Endometrial microvascular endothelial cells (primary cell): Measurements from ENCODE around the gene KDM5A. TPM values are rescaled to one million over a fixed set of nuclear protein-coding genes. Genes with fewer than 3 reads are reported as not detected.
"Not testable (repeated sequence)": the region's sequence is repeated elsewhere in the genome, so short reads cannot be mapped to it uniquely, and the experiment has no call there.

Experiments used
- in situ Hi-C: cut with HindIII; loops from 2 replicates; pipeline ENCODE4 v1.10.0; 2017; ENCODE audit warnings: low sequenced_read_pairs, low pct_unique_long_range_greater_than_20kb; ENCODE audit errors: inconsistent ontology term
- total RNA-seq: library from RNA; depleted of rRNA; stranded (reverse); fragments of >200 nt; gene quantifications from one replicate; pipeline ENCODE4 v1.2.3, GENCODE V29; 2015; ENCODE audit errors: inconsistent ontology term

Gene KDM5A
- total RNA-seq, 1 donor from 2014 or later = 46.1 TPM

DNA sequence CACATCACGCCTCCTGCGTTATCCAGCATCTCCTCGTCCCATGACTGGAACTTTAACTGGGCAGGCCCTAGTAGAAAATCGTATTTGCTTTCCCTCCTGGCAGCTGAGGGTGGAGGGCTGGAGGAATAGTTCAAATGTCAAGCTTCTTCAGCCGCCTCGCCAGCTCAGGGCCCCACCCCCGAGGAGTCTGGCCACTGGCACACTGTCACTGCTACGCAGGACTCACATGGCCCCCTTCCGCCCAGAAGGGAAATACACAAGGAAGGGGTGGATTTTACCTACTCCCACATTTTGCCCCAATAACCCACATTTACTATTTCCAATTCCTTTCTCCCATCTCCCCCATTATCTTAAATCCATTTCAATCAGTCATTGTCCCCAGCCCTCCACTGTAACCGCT, 135.1 kb downstream of the KDM5A start:
- in situ Hi-C loops = no loop called here

DNA sequence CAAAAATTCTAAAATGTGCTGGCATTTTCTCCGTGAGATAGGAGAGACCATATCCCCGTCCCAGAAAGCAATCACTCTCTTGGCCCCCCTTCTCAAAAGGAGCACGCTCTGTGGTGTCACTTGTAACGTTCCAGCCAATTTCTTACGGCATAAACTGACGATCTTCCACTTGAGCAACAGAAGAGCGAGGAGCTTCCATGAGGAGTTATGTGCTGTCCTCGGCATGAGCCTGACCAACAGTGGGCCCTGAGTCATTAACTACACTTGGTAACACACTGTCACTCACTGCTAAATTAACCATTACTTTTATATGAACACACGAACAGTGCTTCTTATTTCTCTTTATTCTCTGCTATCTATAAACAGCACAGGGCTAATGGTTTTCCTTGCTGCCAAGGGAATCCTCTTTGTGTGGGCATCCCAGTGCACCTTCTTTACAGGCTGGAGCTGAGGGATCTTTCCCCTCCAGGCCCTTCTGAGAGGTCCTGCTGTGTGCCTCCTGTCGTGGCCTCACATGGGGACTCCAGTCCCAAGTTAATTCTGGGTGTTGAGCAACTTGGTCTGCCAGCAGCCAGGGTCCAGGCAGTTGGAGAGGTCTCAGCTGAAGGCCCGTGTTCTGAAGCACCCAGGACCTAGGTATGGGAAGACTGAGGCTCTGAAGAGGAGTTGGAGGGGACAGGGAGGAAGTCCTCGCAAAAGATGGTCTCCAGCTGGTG, 135.8 kb downstream of the KDM5A start:
- in situ Hi-C loops = no loop called here

- in situ Hi-C loops = no loop called here
Measured at GRCh38 chr12:252636-253035, 136.5 kb downstream of the KDM5A start.

GRCh38 chr12:247271-247670, 141.8 kb downstream of the KDM5A start:
- in situ Hi-C loops = no loop called here

- in situ Hi-C loops = no loop called here
Measured at GRCh38 chr12:243381-243780, 145.7 kb downstream of the KDM5A start.

DNA sequence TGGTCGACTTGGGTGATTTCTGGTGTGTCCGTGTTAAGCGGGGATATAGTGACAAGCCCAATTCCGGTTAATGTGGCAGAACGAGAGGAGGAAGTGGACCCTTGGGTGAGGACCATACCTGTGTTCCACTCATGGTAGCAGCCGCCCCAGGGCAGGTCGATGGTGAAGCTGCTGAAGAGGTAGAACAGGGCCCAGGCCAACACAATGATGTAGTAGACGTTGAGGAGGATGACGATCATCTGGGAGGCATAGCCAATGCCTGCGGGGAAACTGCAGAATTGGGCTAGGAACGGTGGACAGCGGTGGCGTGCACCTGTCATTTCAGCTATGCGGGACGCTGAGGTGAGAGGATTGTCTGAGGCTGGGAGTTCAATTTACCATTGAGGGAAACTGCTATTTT, 146.6 kb downstream of the KDM5A start:
- in situ Hi-C loops = no loop called here

DNA sequence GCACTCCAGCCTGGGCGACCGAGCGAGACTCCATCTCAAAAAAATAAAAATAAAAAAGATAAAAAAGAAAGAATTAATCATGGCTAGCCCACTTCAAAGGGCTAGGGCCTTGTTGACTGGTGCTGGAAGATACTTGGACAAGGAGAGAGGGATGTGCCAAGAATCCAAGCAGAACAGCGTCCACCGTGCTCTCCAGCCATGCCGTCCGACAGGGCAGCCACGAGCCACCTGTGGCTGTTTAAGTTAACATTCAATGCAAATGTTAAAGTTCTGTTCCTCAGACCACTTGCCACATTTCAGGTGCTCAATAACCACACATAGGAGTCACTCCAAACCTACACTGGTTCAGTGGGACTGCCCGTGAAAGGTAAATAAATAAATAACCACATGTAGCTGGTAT, 147.9 kb downstream of the KDM5A start:
- in situ Hi-C loops = no loop called here

DNA sequence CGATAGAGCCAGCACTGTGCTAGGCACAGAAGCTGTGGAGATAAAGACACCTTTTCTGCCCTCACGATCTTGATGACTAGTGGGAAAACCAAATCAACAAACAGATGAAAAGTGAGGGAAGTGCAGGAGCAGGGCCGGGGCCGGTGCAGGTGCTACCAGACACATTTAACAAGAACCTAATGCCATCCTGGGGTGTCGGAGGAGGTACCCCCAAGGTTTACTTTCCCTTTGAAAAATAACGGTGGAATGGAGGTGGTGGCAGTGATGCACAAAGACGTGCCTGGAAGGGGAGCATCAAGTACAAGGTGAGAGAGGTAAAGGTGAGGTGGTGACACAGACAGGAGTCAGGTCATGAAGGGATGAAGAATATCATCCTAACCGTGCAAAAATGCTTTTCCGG, 148.6 kb downstream of the KDM5A start:
- in situ Hi-C loops = no loop called here

DNA sequence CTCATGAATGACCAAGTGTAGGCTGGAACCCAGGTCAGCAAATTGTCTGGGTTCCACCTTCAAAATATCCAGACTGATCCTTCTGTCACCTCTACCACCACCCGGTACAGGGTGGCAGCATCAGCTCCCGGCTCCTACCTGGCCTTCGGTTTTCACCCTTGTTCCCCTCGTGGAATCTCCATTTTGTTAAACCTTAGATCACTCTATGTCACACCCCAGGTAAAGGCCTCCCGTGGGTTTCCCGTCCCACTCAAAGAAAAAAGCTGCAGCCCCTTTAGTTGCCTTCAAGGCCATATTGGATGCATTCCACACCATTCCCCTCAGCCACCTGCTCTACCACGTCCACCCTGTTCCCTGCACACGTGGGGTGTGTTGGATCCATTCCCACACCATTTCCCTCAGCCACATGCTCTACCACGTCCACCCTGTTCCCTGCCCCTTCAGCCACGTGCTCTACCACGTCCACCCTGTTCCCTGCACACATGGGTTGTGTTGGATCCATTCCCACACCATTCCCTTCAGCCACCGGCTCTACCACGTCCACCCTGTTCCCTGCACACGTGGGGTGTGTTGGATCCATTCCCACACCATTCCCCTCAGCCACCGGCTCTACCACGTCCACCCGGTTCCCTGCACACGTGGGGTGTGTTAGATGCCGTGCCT, 150.3 kb downstream of the KDM5A start:
- in situ Hi-C loops = no loop called here

DNA sequence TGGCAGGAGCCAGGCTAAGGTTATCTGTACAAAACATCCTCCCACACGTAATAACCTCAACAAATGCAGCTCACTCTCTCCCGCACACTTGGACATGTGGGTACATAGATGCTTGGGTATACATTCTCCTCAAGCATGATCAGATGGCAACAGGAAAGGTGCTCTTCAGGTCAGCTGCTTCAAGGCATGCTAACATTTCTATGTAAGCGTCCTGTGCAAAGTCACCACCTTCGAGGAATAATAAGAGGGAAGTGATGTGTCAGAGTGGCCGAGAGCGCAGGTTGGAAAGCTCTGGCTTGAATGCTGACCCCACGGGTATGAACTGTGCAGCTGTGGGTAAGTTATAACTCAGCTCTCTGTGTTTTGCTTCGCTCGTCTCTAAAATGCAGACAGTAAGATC, 151.0 kb downstream of the KDM5A start:
- in situ Hi-C loops = no loop called here

DNA sequence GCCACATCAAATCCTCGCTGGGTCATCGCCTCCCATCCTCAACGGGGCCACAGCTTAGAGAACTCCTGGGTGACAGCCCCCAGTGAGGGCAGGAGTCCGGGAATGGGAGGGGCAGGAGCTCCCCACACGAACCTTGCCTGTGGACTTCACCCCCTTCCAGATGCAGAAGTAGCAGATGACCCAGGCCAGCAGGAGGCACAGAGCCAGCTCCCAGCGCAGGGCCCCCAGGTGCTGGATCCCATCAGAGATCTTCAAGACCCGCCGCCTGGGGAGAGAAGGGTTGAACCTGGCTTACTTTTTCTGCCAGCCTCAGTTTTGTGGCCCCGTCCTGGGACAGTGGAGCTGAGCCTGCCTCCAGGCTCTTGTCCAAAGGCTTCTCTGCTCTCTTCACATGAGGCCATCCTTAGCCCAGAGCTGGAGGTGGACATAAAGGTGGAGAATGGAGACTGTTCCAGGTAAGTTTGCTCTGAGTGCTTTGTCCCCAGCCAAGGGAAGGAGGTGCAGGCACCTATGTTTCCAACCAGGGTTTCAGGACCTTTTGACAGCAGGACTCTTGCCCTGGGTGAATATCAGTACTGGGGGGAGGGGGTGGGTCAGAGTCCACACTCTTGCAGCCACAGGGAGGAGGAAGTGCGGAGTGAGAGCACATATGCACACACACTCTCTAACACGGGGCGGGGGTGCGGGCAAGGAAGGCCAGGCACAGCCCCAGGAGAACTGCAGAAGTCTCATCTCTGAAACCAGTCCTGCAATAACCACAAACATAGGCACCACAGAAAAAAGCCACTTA, 151.9 kb downstream of the KDM5A start:
- in situ Hi-C loops = no loop called here

DNA sequence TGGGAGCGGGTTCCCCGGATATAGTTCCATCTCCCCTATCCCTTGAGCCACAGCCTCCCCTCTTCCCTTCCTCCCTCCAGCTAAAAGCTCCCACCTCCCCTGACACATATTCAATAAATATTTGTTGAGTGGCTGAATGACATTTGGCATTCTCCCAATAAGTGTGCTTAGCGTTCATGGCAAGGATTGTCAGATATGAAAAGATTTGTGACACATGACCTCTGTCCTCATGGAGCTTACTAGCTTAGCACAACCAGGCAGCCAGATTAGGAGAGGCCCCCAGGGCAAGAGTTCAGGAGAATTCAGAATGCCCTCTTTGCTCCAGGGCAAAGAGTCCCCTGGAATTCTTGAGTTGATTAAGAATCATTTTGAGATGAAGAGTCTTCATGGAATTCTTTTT, 152.7 kb downstream of the KDM5A start:
- in situ Hi-C loops = no loop called here

- in situ Hi-C loops = not testable (repeated sequence)
Measured at GRCh38 chr12:235967-236366, 153.2 kb downstream of the KDM5A start.

- in situ Hi-C loops = no loop called here
Measured at GRCh38 chr12:234891-235415, 154.2 kb downstream of the KDM5A start.

DNA sequence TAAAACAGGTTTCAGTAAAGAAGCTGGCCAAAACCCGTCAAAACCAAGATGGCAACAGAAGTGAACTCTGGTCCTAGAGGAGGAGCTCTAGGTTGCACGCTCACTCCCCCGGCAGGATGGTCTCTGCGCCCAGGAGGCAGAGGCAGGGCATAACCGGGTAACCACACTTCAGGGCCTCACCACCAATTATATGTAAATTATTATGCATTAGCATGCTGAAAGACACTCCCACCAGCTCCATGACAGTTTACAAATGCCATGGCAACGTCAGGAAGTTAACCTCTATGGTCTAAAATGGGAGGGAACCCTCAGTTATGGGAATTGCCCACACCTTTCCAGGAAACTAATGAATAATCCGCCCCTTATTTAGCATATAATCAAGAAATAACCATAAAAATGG, 155.1 kb downstream of the KDM5A start:
- in situ Hi-C loops = no loop called here

DNA sequence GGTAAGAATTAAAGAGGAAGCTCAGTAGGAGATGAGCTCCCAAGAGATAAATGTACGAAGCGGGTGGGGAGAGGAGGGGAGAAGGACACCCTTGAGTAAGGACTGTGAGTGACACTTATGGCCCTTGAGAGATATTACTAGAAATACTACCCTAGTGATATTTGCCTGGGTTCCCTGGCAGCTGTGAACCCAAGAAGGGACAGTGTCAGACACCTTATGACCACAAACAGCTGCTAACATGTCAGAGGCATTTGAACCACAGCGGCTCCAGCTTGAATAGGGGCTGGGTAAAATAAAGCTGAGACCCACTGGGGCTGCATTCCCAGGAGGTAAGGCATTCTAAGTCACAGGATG, 155.5 kb downstream of the KDM5A start:
- in situ Hi-C loops = no loop called here

GRCh38 chr12:232731-233614, 156.1 kb downstream of the KDM5A start:
- in situ Hi-C loops = no loop called here

DNA sequence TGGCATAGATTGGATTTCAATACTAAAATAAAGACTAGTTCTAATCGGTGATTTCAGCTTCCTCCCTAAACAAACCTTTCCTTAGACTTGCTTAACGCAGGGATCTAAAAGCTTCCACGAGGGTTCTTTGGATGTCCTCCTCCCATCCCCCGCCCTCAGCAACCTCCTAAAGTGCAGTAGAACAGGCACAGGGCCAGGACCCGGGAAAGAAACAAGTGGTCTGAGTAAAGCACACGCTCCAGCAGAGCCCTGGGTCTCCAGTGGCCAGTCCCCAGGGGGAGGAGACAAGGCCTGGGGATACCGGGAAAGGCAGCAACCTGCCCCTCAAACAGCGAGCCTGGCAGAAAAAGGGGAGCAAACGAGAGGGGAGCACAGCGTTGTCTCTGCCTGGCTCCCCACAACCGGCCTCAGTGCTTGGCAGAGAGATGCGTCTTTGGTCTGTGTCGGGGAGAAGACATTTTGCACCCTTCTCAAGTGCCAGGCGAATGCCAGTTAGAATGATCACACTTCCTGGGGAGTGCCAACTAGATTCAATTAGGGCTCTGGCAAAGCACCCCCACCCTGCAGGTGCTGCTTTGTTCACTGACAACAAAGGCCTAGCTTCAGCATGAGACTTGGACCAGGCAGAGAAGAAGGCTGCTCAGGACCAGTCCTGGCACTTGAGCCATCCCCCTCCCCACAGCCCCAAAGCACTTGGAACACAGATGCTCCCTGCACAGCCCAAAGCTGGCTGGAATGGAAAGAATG, 158.0 kb downstream of the KDM5A start:
- in situ Hi-C loops = no loop called here
